ENCODE data around the gene MYO5C.

MYO5C gene

DNA sequence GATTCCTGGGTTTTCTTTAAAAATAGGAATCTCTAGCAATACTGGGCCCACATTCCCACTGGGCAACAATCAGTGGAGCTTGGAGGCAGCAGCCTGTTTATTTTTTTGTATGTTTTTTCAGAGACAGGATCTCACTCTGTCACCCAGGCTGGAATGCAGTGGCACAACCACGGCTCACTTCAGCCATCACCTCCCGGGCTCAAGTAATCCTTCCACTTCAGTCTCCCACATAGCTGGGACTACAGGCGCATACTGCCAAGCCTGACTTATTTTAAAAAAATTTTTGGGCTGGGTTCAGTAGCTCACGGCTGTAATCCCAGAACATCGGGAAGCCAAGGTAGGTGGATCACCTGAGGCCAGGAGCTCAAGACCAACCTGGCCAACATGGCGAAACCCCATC lies 75.4 kb downstream of the MYO5C start:
- no peak overlapping the region for H3K27ac ChIP-seq (ENCODE audit: low read length)
- no peaks in the 10 kb centered on the region for H3K36me3 ChIP-seq (replicated peaks; ENCODE audit: low read depth, low read length)
- peak overlapping the region; percentile 95; the same call in 1 of the 2 replicates for H3K4me2 ChIP-seq (ENCODE audit: low read length)
- no peaks in the 10 kb centered on the region for H3K79me2 ChIP-seq (ENCODE audit: low read length)
- H3K9ac ChIP-seq (ENCODE audit: low read length) = no peak overlapping the region
- H2AFZ ChIP-seq (ENCODE audit: low read depth, low read length) = no peak overlapping the region
- H4K20me1 ChIP-seq (ENCODE audit: insufficient read depth, low read length) = no peaks in the 10 kb centered on the region
- no peaks in the 10 kb centered on the region for H3K9me3 ChIP-seq (ENCODE audit: insufficient read depth, low read length)
- H3K27me3 ChIP-seq (ENCODE audit: low read depth, low read length) = no peaks in the 10 kb centered on the region
- H3K4me3 ChIP-seq (ENCODE audit: low read length) = no peak overlapping the region
- H3K4me1 ChIP-seq (ENCODE audit: low read length) = peaks cover 73% of the 10 kb centered on the region
- TF ChIP-seq, protein P1, sequence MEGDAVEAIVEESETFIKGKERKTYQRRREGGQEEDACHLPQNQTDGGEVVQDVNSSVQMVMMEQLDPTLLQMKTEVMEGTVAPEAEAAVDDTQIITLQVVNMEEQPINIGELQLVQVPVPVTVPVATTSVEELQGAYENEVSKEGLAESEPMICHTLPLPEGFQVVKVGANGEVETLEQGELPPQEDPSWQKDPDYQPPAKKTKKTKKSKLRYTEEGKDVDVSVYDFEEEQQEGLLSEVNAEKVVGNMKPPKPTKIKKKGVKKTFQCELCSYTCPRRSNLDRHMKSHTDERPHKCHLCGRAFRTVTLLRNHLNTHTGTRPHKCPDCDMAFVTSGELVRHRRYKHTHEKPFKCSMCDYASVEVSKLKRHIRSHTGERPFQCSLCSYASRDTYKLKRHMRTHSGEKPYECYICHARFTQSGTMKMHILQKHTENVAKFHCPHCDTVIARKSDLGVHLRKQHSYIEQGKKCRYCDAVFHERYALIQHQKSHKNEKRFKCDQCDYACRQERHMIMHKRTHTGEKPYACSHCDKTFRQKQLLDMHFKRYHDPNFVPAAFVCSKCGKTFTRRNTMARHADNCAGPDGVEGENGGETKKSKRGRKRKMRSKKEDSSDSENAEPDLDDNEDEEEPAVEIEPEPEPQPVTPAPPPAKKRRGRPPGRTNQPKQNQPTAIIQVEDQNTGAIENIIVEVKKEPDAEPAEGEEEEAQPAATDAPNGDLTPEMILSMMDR (IDR thresholded peaks at IDR 0.05; ENCODE audit: low read depth, low read length) = no peak
- no peak for TF ChIP-seq EZH2phosphoT487 (IDR thresholded peaks at IDR 0.05; ENCODE audit: low read depth)

DNA sequence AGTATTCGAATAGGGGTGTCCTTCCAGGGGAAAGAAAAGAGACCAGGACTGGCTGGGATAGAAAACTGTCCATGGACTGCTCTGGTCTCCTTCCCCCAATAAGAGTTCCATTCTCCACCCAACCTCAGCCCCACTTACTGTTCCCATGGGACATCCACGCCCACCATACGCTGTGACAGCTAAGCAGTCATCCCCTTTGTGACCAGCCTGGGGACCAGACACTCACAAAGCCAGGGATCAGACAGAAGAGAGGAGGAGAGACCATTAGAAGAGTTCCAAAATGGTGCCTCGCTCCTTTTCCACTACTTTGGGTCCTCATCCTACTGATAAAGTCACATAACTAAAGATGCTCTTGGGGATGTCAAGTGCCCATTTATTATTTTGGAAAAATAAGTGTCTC lies 76.8 kb downstream of the MYO5C start:
- Histone ChIP-seq H3K4me3 (ENCODE audit: low read length) (no peak overlapping the region), H3K4me1 (ENCODE audit: low read length) (peaks cover 60% of the 10 kb centered on the region), H3K27me3 (ENCODE audit: low read depth, low read length) (no peaks in the 10 kb centered on the region), H4K20me1 (ENCODE audit: insufficient read depth, low read length) (no peaks in the 10 kb centered on the region), H3K4me2 (ENCODE audit: low read length) (no peak overlapping the region), H3K27ac (ENCODE audit: low read length) (no peak overlapping the region), H3K36me3 (replicated peaks; ENCODE audit: low read depth, low read length) (no peaks in the 10 kb centered on the region), H3K9ac (ENCODE audit: low read length) (no peak overlapping the region), H2AFZ (ENCODE audit: low read depth, low read length) (no peak overlapping the region), H3K79me2 (ENCODE audit: low read length) (no peaks in the 10 kb centered on the region), H3K9me3 (ENCODE audit: insufficient read depth, low read length) (no peaks in the 10 kb centered on the region)
- no peak for TF ChIP-seq EZH2phosphoT487 (IDR thresholded peaks at IDR 0.05; ENCODE audit: low read depth)
- TF ChIP-seq, protein P1 (IDR thresholded peaks at IDR 0.05; ENCODE audit: low read depth, low read length) = no peak

DNA sequence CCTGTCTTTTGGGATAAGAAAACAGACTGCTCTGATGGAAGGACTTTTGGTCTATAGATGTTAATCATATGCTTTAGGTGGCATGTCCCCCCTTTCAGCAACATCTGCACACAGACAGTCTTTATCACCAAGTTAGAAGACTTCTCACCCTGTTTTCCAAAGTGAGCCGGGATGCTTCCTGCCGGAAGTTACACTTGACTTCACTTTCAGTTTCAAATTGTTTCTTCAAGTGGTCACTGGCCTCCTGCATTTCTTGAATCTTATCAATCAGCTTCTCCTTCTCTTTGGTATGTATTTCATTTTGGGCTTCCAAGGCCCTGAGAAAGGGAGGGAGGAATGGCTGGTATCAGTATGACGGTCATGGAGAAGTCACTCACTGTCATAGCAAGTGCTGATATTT lies 77.2 kb downstream of the MYO5C start:
- no peak overlapping the region for H3K4me2 ChIP-seq (ENCODE audit: low read length)
- H3K27ac ChIP-seq (ENCODE audit: low read length) = no peak overlapping the region
- no peak overlapping the region for H3K9ac ChIP-seq (ENCODE audit: low read length)
- H3K36me3 ChIP-seq (replicated peaks; ENCODE audit: low read depth, low read length) = no peaks in the 10 kb centered on the region
- H3K79me2 ChIP-seq (ENCODE audit: low read length) = no peaks in the 10 kb centered on the region
- peaks cover 57% of the 10 kb centered on the region for H3K4me1 ChIP-seq (ENCODE audit: low read length)
- H3K4me3 ChIP-seq (ENCODE audit: low read length) = no peak overlapping the region
- no peaks in the 10 kb centered on the region for H4K20me1 ChIP-seq (ENCODE audit: insufficient read depth, low read length)
- no peaks in the 10 kb centered on the region for H3K9me3 ChIP-seq (ENCODE audit: insufficient read depth, low read length)
- TF ChIP-seq, protein P1 (IDR thresholded peaks at IDR 0.05; ENCODE audit: low read depth, low read length) = no peak
- TF ChIP-seq EZH2phosphoT487 (IDR thresholded peaks at IDR 0.05; ENCODE audit: low read depth) = no peak
- no peak overlapping the region for H2AFZ ChIP-seq (ENCODE audit: low read depth, low read length)
- H3K27me3 ChIP-seq (ENCODE audit: low read depth, low read length) = no peaks in the 10 kb centered on the region

- no peaks in the 10 kb centered on the region for H3K79me2 ChIP-seq (ENCODE audit: low read length)
- peaks cover 46% of the 10 kb centered on the region for H3K4me1 ChIP-seq (ENCODE audit: low read length)
- H3K36me3 ChIP-seq (replicated peaks; ENCODE audit: low read depth, low read length) = no peaks in the 10 kb centered on the region
- no peaks in the 10 kb centered on the region for H4K20me1 ChIP-seq (ENCODE audit: insufficient read depth, low read length)
- no peaks in the 10 kb centered on the region for H3K27me3 ChIP-seq (ENCODE audit: low read depth, low read length)
- peak overlapping the region; percentile 38; the same call in 1 of the 2 replicates for H3K9ac ChIP-seq (ENCODE audit: low read length)
- TF ChIP-seq EZH2phosphoT487 (IDR thresholded peaks at IDR 0.05; ENCODE audit: low read depth) = no peak
- TF ChIP-seq, protein P1 (IDR thresholded peaks at IDR 0.05; ENCODE audit: low read depth, low read length) = peak; percentile 88
- no peak overlapping the region for H3K27ac ChIP-seq (ENCODE audit: low read length)
- H3K9me3 ChIP-seq (ENCODE audit: insufficient read depth, low read length) = no peaks in the 10 kb centered on the region
- peak overlapping the region; percentile 71 for H2AFZ ChIP-seq (ENCODE audit: low read depth, low read length)
- H3K4me2 ChIP-seq (ENCODE audit: low read length) = peak overlapping the region; percentile 65
- H3K4me3 ChIP-seq (ENCODE audit: low read length) = peak overlapping the region; percentile 29; the same call in 1 of the 2 replicates
Measured at GRCh38 chr15:52217186-52217585, 78.4 kb downstream of the MYO5C start.

All from OCI-LY3 (cell line).